Measurements from ENCODE around the gene RAPGEF2. TPM values are rescaled to one million over a fixed set of nuclear protein-coding genes. Genes with fewer than 3 reads are reported as not detected.
A peak's percentile ranks its signal among the peaks of the same experiment; 100 is the strongest.
"Not testable (repeated sequence)": the region's sequence is repeated elsewhere in the genome, so short reads cannot be mapped to it uniquely, and the experiment has no call there.

Gene RAPGEF2
- total RNA-seq, 1 donor: 57.9 TPM

DNA sequence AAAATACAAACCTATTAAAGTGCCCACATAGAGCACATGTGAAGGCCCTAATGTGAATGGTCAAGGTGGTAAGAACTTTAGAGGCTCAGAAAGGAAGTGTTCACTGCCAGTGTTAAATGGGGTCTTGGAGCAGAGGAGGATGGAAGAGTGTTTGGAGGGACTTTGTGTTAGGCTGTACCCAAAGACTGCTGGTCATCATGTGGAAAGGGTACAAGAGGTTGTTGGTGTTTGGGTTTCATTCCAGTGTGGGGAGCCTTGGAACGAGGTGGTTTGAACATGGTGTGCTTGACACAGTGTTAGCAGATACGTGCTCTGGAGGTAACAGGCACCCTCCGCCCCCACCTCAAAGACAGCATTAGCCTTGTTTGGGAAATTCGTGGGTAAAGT, 73.1 kb downstream of the RAPGEF2 start:
- Histone ChIP-seq H3K4me1 (ENCODE audit: insufficient read depth, low read length) (peaks cover 43% of the 10 kb centered on the region), H3K4me3 (ENCODE audit: low read length) (no peak overlapping the region), H3K27me3 (ENCODE audit: insufficient read depth, low read length) (no peaks in the 10 kb centered on the region), H3K9me3 (ENCODE audit: low read depth, low read length) (no peaks in the 10 kb centered on the region)

DNA sequence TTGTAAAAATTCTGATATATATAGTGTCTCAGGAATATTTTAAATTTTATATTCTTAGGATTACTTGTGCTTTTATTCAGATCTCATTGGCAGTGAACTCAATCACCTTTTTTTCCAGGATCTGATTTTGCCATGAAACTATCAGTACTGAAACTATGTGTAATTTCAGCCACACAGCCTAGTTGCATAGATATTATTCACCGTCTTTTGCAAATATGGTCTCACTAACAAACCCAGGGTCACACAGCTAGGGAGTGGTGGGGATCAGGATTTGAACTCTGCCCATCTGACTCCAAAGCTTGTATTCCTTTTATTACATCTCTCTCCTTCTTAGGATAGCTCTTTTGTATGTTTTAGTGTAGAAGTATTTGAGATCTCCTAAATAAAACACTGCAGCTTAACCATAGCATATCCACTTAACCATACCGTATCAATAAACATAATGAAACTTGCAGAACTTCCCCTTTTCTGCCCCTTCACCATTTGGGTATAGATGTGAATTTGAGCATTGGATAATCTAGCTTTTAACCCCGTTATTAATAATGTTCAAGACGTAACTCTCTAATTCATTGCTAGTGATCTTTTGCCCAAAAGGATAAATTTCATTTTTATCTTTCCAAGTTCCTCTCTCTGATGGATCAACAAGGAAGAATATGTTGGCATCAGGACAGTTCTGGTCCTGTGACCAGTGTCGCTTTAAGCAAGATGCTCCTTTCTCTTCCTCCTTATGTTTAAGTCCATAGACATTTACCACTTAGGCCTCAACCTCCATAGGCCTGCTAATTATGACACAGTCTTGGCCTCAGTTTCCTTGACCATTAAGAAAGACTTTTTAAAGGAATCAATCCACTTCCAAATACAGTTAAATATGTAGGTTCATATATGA, 74.6 kb downstream of the RAPGEF2 start:
- H3K4me1 ChIP-seq (ENCODE audit: insufficient read depth, low read length): peaks cover 43% of the 10 kb centered on the region

DNA sequence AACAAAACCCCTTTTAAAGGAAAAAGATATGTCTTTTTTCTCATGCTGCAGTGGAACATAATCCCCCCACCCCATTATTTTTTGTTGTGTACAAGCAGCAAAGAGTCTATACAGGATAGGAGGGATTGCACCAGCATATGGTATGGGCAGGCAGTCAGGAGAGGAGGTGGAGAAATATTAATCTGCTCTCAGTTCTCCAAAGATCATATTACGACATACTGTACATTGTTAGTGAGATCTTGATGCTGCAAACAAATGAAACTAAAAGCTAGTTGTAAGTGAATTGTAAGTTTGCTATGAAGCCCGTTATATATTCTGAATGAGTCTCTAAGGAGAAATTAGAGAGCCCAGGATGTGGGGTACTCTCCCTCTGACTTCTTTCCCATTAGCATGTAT, 75.3 kb downstream of the RAPGEF2 start:
- Histone ChIP-seq H3K9me3 (ENCODE audit: low read depth, low read length) (no peaks in the 10 kb centered on the region), H3K4me3 (ENCODE audit: low read length) (peak overlapping the region; percentile 10), H3K27me3 (ENCODE audit: insufficient read depth, low read length) (no peaks in the 10 kb centered on the region), H3K4me1 (ENCODE audit: insufficient read depth, low read length) (peaks cover 43% of the 10 kb centered on the region)

More for the DNA sequence above, 74.6 kb downstream of the RAPGEF2 start:
- Histone ChIP-seq H3K9me3 (ENCODE audit: low read depth, low read length) (no peaks in the 10 kb centered on the region), H3K27me3 (ENCODE audit: insufficient read depth, low read length) (no peaks in the 10 kb centered on the region), H3K4me3 (ENCODE audit: low read length) (no peak overlapping the region)

DNA sequence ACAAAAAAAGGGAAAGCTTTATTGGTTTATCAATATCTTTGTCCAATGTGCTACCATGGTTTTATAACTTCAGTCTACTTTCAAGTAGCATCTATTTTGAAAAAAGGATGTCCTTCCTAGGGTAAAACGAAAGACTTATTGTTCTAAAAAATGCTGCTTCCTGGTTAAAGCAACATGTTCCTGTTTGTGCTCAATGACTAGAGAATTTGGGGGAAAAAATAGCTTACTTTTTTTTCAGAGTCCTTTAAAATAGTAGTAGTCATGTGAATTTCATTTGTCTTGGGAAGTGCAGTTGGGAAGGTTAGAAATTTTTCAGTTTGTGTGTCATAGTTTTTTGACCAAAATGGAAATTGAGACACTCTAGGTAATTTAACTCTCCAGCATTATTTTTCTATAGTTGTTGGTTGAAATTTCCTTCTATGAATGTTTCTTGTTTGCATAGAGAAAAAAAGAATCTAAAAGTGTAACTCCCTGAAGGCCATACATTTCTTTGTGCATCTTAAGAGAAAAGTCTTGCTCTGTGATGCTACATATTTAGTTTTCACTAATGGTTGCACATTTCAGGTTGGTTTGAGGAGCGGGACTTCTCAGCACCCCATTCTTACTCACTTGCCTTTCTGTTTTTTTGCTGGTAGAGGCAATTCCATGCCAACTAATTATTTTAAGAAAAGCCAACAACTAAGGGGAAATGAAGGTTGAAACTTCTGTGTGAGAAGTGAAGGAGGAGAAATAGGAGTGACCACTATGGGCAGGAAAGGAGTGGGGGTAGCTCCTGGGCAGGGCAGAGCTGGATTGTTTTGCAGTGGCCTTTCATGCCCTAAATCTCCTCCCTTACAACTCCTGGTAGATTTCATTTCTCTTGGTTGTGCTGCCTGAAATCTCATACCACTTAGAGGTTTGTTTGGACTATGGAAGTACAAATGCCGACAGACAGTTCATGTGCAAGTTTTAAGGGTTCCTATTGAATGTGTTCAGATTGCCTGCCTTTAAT, 76.4 kb downstream of the RAPGEF2 start:
- no peak overlapping the region for H3K4me3 ChIP-seq (ENCODE audit: low read length)
- no peaks in the 10 kb centered on the region for H3K9me3 ChIP-seq (ENCODE audit: low read depth, low read length)
- H3K27me3 ChIP-seq (ENCODE audit: insufficient read depth, low read length): no peaks in the 10 kb centered on the region
- H3K4me1 ChIP-seq (ENCODE audit: insufficient read depth, low read length): peaks cover 43% of the 10 kb centered on the region

DNA sequence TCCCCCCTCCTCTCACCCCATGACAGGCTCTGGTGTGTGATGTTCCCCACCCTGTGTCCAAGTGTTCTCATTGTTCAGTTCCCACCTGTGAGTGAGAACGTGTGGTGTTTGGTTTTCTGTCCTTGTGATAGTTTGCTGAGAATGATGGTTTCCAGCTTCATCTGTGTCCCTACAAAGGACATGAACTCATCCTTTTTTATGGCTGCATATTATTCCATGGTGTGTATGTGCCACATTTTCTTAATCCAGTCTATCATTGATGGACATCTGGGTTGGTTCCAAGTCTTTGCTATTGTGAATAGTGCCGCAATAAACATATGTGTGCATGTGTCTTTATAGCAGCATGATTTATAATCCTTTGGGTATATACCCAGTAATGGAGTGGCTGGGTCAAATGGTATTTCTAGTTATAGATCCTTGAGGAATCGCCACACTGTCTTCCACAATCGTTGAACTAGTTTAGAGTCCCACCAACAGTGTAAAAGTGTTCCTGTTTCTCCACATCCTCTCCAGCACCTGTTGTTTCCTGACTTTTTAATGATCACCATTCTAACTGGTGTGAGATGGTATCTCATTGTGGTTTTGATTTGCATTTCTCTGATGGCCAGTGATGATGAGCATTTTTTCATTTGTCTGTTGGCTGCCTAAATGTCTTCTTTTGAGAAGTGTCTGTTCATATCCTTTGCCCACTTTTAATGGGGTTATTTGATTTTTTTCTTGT, 81.2 kb downstream of the RAPGEF2 start:
- H3K9me3 ChIP-seq (ENCODE audit: low read depth, low read length); H3K4me3 ChIP-seq (ENCODE audit: low read length); H3K27me3 ChIP-seq (ENCODE audit: insufficient read depth, low read length): not testable (repeated sequence)
- peaks cover 11% of the 10 kb centered on the region for H3K4me1 ChIP-seq (ENCODE audit: insufficient read depth, low read length)

DNA sequence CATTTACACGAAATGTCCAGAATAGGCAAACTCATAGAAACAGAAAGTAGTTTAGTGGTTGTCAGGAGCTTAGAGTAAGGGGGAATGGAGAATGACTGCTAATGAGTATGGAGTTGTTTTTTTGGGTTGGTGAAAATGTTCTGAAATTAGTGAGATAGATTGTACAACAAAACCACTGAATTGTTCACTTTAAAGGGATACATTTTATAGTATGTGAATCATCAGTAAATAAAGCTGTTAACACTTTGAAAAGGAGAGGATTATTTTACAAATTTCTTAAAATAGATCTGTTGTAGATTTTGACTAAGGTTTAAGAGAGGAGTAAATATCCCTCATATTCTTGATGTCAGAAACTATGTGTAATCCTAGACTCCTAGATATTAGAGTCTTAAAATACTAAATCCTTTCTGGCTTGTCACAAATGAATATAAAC, 82.7 kb downstream of the RAPGEF2 start:
- Histone ChIP-seq H3K4me3 (ENCODE audit: low read length) (no peak overlapping the region), H3K4me1 (ENCODE audit: insufficient read depth, low read length) (no peaks in the 10 kb centered on the region), H3K27me3 (ENCODE audit: insufficient read depth, low read length) (no peaks in the 10 kb centered on the region), H3K9me3 (ENCODE audit: low read depth, low read length) (no peaks in the 10 kb centered on the region)

DNA sequence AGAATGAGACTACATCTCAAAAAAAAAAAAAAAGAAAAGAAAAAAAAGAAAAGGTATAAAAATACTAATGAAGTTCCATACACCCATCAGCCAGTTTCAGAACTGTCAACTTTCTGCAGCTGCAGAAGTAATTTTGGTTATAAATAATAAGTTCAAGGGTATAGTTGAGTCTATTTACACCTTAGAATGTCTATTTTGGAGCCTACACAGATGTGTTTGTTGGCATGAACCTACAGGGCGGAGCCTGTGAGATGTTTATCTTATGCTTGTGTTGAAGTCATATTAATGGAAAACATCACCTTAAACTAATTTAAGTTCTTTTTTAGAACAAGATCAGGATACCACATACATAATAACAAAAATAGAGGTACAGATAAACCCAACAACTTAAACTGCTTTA, 85.8 kb downstream of the RAPGEF2 start:
- no peaks in the 10 kb centered on the region for H3K9me3 ChIP-seq (ENCODE audit: low read depth, low read length)
- no peaks in the 10 kb centered on the region for H3K27me3 ChIP-seq (ENCODE audit: insufficient read depth, low read length)
- no peaks in the 10 kb centered on the region for H3K4me1 ChIP-seq (ENCODE audit: insufficient read depth, low read length)
- no peak overlapping the region for H3K4me3 ChIP-seq (ENCODE audit: low read length)

DNA sequence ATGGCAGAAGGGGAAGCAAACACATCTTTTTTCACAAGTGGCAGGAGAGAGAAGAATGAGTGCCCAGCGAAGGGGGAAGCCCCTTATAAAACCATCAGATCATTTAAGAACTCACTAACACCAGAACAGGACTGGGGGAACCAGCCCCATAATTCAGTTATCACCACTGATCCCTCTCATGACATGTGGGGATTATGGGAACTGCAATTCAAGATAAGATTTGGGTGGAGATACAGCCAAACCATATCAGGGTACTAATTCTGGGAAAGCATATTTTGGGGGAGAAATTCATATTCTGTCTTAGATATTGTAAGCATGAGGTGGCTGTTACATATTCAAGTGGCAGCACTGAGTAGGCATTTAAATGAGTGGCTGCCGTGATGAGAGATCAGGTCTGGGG, 87.8 kb downstream of the RAPGEF2 start:
- Histone ChIP-seq H3K27me3 (ENCODE audit: insufficient read depth, low read length) (no peaks in the 10 kb centered on the region), H3K4me3 (ENCODE audit: low read length) (no peak overlapping the region), H3K4me1 (ENCODE audit: insufficient read depth, low read length) (no peaks in the 10 kb centered on the region), H3K9me3 (ENCODE audit: low read depth, low read length) (no peaks in the 10 kb centered on the region)

DNA sequence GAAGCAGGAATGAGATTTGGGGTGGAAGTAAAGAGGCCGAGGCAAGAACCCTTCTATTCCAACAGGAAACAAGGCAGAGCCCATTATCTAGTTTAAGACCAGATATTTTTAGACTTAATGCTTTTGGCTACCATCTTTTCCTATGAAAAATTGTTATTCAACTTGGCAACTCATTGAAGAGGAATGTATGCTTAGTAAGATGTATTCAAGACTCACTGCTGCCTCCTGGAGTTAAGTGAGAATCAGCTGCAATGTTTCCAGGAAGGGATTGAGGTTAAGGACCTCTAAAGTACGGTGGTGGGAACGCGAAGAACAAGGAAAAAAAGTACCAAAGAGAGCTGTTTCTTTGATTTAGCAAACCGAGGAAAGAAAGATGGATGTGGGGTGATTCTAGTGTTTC, 89.1 kb downstream of the RAPGEF2 start:
- no peaks in the 10 kb centered on the region for H3K4me1 ChIP-seq (ENCODE audit: insufficient read depth, low read length)
- no peak overlapping the region for H3K4me3 ChIP-seq (ENCODE audit: low read length)
- no peaks in the 10 kb centered on the region for H3K27me3 ChIP-seq (ENCODE audit: insufficient read depth, low read length)
- no peaks in the 10 kb centered on the region for H3K9me3 ChIP-seq (ENCODE audit: low read depth, low read length)

DNA sequence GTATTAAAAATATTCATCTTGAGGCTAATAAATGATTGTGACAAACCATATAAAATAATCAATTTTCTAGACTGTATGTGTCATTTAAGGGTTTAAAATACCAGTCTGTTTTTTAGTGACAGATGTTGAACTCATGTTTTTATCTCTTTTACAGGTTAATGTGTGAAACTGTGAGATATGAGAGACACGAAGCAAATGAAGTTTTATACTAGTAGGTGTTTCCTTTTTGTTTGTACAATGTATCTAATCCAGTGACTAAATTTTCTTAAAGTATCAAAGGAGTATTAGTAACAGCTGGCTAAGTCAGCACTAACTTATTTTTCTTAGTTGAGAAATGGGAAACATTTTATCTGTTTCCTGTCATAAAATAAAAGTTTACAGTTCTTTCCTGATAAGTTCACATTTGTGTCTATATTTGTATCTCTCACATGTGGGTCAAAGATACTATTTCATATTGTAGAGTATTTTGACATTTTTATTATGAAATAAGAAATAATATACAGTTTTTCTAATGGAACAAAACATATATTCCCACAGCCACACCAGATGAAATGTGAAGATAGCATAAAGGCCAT, 90.3 kb downstream of the RAPGEF2 start:
- no peaks in the 10 kb centered on the region for H3K9me3 ChIP-seq (ENCODE audit: low read depth, low read length)
- H3K27me3 ChIP-seq (ENCODE audit: insufficient read depth, low read length): no peaks in the 10 kb centered on the region
- no peak overlapping the region for H3K4me3 ChIP-seq (ENCODE audit: low read length)
- no peaks in the 10 kb centered on the region for H3K4me1 ChIP-seq (ENCODE audit: insufficient read depth, low read length)

DNA sequence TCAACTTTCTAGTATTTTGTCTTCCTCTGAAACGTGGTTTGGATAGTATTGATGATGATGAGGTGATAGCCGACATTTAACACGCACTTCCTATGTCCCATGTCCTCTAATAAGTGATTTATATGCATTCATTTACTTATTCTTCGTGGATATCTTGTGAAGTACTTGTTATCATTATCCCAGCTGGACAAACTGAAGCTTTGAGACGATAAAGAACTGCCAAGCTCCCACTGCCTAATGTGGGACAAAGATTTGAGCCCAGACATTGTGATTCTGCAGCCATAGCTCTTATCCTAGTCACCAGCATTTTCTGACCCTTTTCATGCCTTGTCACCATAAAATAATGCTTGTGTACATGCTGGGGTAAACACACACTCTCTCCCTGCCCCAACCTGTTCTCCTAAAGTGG, 92.5 kb downstream of the RAPGEF2 start:
- H3K4me1 ChIP-seq (ENCODE audit: insufficient read depth, low read length): no peaks in the 10 kb centered on the region
- no peak overlapping the region for H3K4me3 ChIP-seq (ENCODE audit: low read length)
- H3K27me3 ChIP-seq (ENCODE audit: insufficient read depth, low read length): no peaks in the 10 kb centered on the region

DNA sequence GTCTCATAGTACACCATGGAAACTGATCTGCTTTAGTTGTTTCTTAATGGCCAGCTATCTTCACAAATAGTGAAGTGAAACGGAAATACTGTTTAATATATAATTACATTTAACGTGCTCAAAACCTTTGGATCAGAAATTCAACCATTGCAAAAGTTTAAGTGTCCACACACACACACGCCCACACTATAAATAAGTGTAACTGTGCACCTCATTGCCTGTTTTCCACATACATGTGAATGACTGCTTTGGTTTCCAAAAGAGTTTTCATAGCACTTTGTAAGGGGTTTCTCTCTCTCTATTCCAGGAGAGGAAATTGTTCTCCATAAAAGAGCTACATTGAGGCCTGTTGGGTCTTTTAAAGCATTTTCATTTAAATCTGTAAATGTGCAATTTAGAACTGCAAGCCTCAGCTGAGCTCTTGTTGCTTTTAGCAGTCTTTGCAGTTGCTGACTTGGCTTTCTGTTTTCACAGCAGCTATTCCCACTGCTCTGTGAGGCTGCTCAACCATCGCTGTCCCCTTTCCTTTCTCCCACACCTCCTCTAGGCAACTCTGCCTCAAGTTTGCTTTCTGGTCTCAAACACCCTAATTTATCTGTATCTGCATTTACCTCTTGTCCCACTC, 94.5 kb downstream of the RAPGEF2 start:
- Histone ChIP-seq H3K27me3 (ENCODE audit: insufficient read depth, low read length) (no peaks in the 10 kb centered on the region), H3K4me1 (ENCODE audit: insufficient read depth, low read length) (no peaks in the 10 kb centered on the region), H3K9me3 (ENCODE audit: low read depth, low read length) (no peaks in the 10 kb centered on the region), H3K4me3 (ENCODE audit: low read length) (no peak overlapping the region)

More for the DNA sequence above, 92.5 kb downstream of the RAPGEF2 start:
- H3K9me3 ChIP-seq (ENCODE audit: low read depth, low read length): no peaks in the 10 kb centered on the region

DNA sequence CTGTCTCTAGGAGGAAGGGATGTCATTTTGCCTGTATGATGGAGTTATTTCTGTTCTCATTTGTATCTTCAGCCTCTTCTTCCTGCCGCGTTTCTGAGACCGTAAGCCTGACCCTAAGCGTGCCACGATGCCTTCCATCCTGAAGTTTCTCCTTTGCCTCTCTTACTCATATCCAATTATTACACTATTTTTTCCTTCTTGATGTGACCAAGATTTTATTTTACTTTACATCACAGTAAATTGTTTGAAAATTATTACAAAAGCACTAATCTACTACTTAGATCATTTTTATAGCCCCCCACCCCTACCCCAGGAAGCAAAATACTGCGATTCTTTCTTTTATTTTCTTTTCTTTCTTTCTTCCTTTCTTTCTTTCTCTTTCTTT, 95.0 kb downstream of the RAPGEF2 start:
- H3K27me3 ChIP-seq (ENCODE audit: insufficient read depth, low read length): no peaks in the 10 kb centered on the region
- H3K4me1 ChIP-seq (ENCODE audit: insufficient read depth, low read length): no peaks in the 10 kb centered on the region
- no peaks in the 10 kb centered on the region for H3K9me3 ChIP-seq (ENCODE audit: low read depth, low read length)
- no peak overlapping the region for H3K4me3 ChIP-seq (ENCODE audit: low read length)

DNA sequence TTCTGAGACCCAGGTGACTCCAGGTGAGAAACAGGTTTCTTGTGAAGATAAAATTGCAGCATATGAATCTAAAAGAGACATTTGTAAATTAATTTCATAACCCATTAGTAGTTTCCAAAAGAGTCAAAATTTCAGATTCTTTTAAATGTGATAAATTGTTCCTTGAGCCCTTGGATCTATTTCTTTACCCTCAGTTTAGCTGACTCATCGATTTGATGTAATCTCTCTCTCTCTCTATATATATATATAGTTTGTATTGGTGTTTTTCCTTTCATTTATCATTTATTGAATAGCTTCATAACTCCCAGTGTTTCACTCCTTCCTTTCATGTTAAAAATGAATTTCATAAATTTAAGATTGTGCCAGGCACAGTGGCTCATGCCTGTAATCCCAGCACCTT, 96.9 kb downstream of the RAPGEF2 start:
- H3K9me3 ChIP-seq (ENCODE audit: low read depth, low read length): no peaks in the 10 kb centered on the region
- no peak overlapping the region for H3K4me3 ChIP-seq (ENCODE audit: low read length)
- H3K27me3 ChIP-seq (ENCODE audit: insufficient read depth, low read length): no peaks in the 10 kb centered on the region
- H3K4me1 ChIP-seq (ENCODE audit: insufficient read depth, low read length): peaks cover 12% of the 10 kb centered on the region
